Measurements from ENCODE around the gene MEF2D. TPM values are rescaled to one million over a fixed set of nuclear protein-coding genes. Genes with fewer than 3 reads are reported as not detected.

Gene MEF2D
- total and polyA plus RNA-seq, 3 donors from 2014 or later: 34.4 to 113 (median 96.8) TPM

DNA sequence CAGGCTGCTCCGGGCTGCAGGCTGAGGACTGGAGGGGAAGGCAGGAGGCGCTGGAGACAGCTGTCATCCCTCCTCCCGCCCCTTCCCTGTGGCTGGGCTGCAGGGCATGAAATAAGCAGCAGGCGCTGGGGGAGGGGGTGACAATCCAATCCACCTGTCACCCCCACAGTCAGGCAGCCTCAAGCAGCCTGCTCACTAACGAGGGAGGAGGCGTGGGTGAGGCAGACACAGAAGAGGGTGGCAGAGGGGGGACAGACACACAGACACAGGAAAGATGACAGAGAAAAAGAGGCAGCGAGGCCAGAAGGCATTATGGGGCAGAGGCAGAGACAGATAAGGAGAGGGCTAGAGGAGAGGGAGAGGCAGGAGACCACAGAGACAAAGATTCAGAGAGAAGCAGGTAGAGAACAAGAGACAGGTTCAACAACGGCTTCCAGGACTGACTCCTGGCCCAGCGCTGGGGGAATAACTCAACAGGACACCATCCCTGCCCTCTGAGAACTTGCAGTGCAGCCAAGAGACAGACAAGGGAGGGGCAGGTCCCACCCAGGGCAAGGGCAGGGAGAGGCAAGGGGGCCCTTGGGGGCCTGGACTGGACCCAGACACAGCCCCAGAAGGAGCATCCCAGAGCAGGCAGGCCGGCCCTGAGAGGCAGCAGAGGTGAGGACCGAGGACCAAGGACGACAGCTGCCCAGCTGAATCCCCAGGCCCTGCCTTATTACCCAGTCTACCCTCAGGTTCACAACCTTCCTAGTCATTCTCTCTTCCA, 11.2 kb downstream of the MEF2D start:
- WGBS, 2 donors: 37 to 42% methylated on average over 11 to 12 of the region's 12 CpGs
- H3K27me3 ChIP-seq: no peaks in the 10 kb centered on the region
- peaks cover 60% of the 10 kb centered on the region for H3K4me1 ChIP-seq
- H3K27ac ChIP-seq: peak overlapping the region; percentile 86 to 87
- intact Hi-C loops (cut with DNase I; ENCODE audit: low total_unique reads): no loop called here
- peak; percentile 63 for DNase-seq
- no peak overlapping the region for H3K4me3 ChIP-seq
- H3K9me3 ChIP-seq: no peaks in the 10 kb centered on the region
- TF ChIP-seq CTCF (IDR thresholded peaks at IDR 0.05): peak in 1 of 3 experiments; percentile 4
- no peak for TF ChIP-seq POLR2A (IDR thresholded peaks at IDR 0.05)
- no peaks in the 10 kb centered on the region for H3K36me3 ChIP-seq (ENCODE audit: low read depth, missing control alignments)

DNA sequence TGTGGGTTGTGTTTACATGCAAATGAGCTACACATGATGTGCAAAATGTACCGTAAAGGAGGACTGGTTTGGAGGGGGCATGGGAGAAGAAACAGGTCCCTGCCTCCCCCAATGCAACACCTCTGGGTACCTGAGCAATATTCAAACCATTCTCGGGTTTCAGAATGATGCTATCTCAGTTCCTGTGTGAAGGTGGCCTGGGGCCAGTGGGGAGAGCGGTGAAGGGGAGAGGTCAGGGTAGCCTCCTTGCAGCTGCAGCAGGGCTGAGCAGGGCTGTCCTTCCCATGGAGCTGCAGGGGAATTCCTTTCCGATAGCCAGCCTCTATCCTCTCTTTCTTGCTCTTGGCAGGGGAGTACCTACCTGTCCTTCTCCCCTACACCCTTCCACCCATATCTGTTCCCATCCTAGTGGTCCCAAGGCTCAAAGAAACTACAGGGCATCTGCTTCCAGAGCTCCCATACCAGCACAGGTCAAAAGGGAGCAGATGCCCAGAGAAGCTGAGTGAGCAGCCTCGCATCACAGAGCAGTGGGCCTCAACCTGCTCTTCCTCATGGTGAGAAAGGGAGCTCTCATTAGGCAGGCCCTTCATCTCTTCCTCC, 11.9 kb downstream of the MEF2D start:
- Histone ChIP-seq H3K4me3 (no peak overlapping the region), H3K9me3 (no peaks in the 10 kb centered on the region), H3K36me3 (ENCODE audit: low read depth, missing control alignments) (no peaks in the 10 kb centered on the region), H3K4me1 (peaks cover 53% of the 10 kb centered on the region), H3K27me3 (no peaks in the 10 kb centered on the region), H3K27ac (peak overlapping the region in 1 of 2 donors; percentile 86)
- 56 to 66% methylated on average over 5 of the region's 5 CpGs for WGBS, 2 donors
- TF ChIP-seq POLR2A (IDR thresholded peaks at IDR 0.05): no peak
- no peak for TF ChIP-seq CTCF (IDR thresholded peaks at IDR 0.05)
- intact Hi-C loops (cut with DNase I; ENCODE audit: low total_unique reads): no loop called here
- no peak for DNase-seq

DNA sequence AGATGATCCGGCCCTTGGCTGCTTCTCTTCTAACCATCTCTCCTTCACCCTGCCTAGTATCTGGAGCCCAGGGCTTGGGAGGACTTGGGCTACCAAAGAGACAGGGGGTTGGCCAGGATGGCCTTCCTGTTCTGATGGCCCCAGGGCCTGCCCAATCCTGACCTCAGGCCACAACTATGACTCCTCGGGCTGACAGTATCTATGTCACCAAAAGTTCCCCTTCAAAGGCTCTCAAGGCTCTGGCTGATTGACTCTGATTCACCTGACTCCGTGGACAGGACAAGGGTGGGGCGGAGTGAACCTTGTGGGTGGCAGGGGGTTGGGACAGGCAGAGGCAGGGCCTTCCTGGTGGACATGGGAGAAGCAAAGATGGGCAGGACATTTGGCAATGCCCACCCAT, 12.7 kb downstream of the MEF2D start:
- no peak for TF ChIP-seq POLR2A (IDR thresholded peaks at IDR 0.05)
- no peak for TF ChIP-seq CTCF (IDR thresholded peaks at IDR 0.05)
- Histone ChIP-seq H3K4me1 (peaks cover 45% of the 10 kb centered on the region), H3K4me3 (no peak overlapping the region), H3K27me3 (no peaks in the 10 kb centered on the region), H3K9me3 (no peaks in the 10 kb centered on the region), H3K36me3 (ENCODE audit: low read depth, missing control alignments) (no peaks in the 10 kb centered on the region), H3K27ac (no peak overlapping the region)
- intact Hi-C loops (cut with DNase I; ENCODE audit: low total_unique reads): no loop called here
- 61 to 75% methylated on average over 4 of the region's 4 CpGs for WGBS, 2 donors
- DNase-seq: no peak

- Histone ChIP-seq H3K27me3 (no peaks in the 10 kb centered on the region), H3K4me1 (peaks cover 33% of the 10 kb centered on the region), H3K36me3 (ENCODE audit: low read depth, missing control alignments) (no peaks in the 10 kb centered on the region), H3K9me3 (no peaks in the 10 kb centered on the region), H3K4me3 (no peak overlapping the region), H3K27ac (no peak overlapping the region)
- peak; percentile 50 for DNase-seq
- 75 to 76% methylated on average over 5 to 7 of the region's 7 CpGs for WGBS, 2 donors
- intact Hi-C loops (cut with DNase I; ENCODE audit: low total_unique reads): no loop called here
- TF ChIP-seq POLR2A (IDR thresholded peaks at IDR 0.05): no peak
- no peak for TF ChIP-seq CTCF (IDR thresholded peaks at IDR 0.05)
Observed at GRCh38 chr1:156486421-156487344, 13.9 kb downstream of the MEF2D start.

Measured in testis (tissue), 3 donors.